Esophagus muscularis mucosa (tissue), 4 donors: ENCODE results near the gene TRIM2. TPM values are rescaled to one million over a fixed set of nuclear protein-coding genes. Genes with fewer than 3 reads are reported as not detected.
"Not testable (repeated sequence)": the region's sequence is repeated elsewhere in the genome, so short reads cannot be mapped to it uniquely, and the experiment has no call there.

Source experiments
- DNase-seq: peaks from one replicate; pipeline ENCODE4 v3.0.0-alpha.2; 2017; ENCODE audit errors: extremely low spot score
- H3K27ac ChIP-seq, 4 donors: fragments of 200-600 bp; sonication (generic); replicated peaks in 1 of 4; 1 replicate in 3 of 4; 2 replicates in 1 of 4; pipeline ENCODE4 v1.5.1; 2016 to 2019; ENCODE audit warnings: mild to moderate bottlenecking in 1 of 4
- H3K27me3 ChIP-seq, 4 donors: fragments of 200-600 bp; sonication (generic); one replicate each; pipeline versions ENCODE4 v1.5.1 to v1.6.0; 2016 to 2019
- H3K36me3 ChIP-seq, 4 donors: fragments of 200-600 bp; sonication (generic); one replicate each; pipeline ENCODE4 v1.5.1; 2016 to 2019
- H3K4me1 ChIP-seq, 4 donors: fragments of 200-600 bp; sonication (generic); one replicate each; pipeline ENCODE4 v1.5.1; 2016 to 2019
- H3K4me3 ChIP-seq, 4 donors: fragments of 200-600 bp; sonication (generic); 1 replicate in 2 of 4; 2 replicates in 2 of 4; pipeline ENCODE4 v1.5.1; 2016 to 2019; ENCODE audit warnings: mild to moderate bottlenecking in 4 of 4, moderate library complexity in 1 of 4
- H3K9me3 ChIP-seq, 4 donors: fragments of 200-600 bp; sonication (generic); 1 replicate in 3 of 4; 2 replicates in 1 of 4; pipeline ENCODE4 v1.5.1; 2016 to 2019
- CTCF ChIP-seq, 3 experiments: fragments of 200-600 bp in 2 of 3; fragments of 450-650 bp in 1 of 3; sonication (generic) in 2 of 3; IDR thresholded peaks; one replicate each; pipeline ENCODE4 v1.5.1; 2017 to 2019; ENCODE audit warnings: antibody characterized with exemption in 3 of 3, mild to moderate bottlenecking in 2 of 3, moderate library complexity in 1 of 3
- EP300 ChIP-seq: sonication (generic); formaldehyde crosslinking; IDR thresholded peaks from one replicate; pipeline ENCODE4 v1.6.1; 2017; ENCODE audit warnings: antibody characterized with exemption
- POLR2A ChIP-seq: fragments of 450-650 bp; IDR thresholded peaks from one replicate; pipeline ENCODE4 v1.6.1; 2017; ENCODE audit warnings: antibody characterized with exemption, moderate library complexity, mild to moderate bottlenecking, low read depth
- POLR2AphosphoS5 ChIP-seq, 2 donors: sonication (generic); formaldehyde crosslinking; IDR thresholded peaks; one replicate each; pipeline ENCODE4 v1.6.1; 2017; ENCODE audit warnings: antibody characterized with exemption in 2 of 2
- WGBS: methylation state at CpG from one replicate; pipeline ENCODE4 v1.1.5; 2018; 5-methylcytosine and 5-hydroxymethylcytosine counted together
- intact Hi-C: fragments of 100-400 bp; cut with DNase I; formaldehyde crosslinking; loops from one replicate; pipeline ENCODE4 v1.15.1; 2023
- total RNA-seq, 4 donors: library from RNA; depleted of rRNA; stranded (reverse); fragments of >200 nt; gene quantifications; one replicate each; pipeline versions ENCODE4 v1.1.0 to v1.2.1, GENCODE V29; 2016

Gene TRIM2
- total RNA-seq, 4 donors from 2014 or later, result 28.3 to 36.9 (median 30.4) TPM

GRCh38 chr4:153198719-153199118 lies 5.5 kb upstream of the TRIM2 start:
- DNase-seq, result no peak
- intact Hi-C loops, result no loop called here
- 87% methylated on average over 1 of the region's 1 CpG for WGBS

GRCh38 chr4:153203746-153204145 lies 497 bp upstream of the TRIM2 start:
- intact Hi-C loops, result loop anchor here (10.0 kb wide), 1 partner anchor 59 kb away; no protein-coding TSS in a partner anchor

More at GRCh38 chr4:153198719-153199118, 5.5 kb upstream of the TRIM2 start:
- no peaks in the 10 kb centered on the region for H3K9me3 ChIP-seq
- no peak overlapping the region for H3K27ac ChIP-seq
- no peak for TF ChIP-seq CTCF (IDR thresholded peaks at IDR 0.05)
- TF ChIP-seq POLR2AphosphoS5 (IDR thresholded peaks at IDR 0.05), result no peak
- TF ChIP-seq EP300, result no peak
- no peak for TF ChIP-seq POLR2A
- no peaks in the 10 kb centered on the region for H3K27me3 ChIP-seq
- no peaks in the 10 kb centered on the region for H3K36me3 ChIP-seq
- no peak overlapping the region for H3K4me3 ChIP-seq
- no peaks in the 10 kb centered on the region for H3K4me1 ChIP-seq

GRCh38 chr4:153204728-153205648 lies 745 bp downstream of the TRIM2 start:
- DNase-seq, result no peak
- Histone ChIP-seq H3K9me3 (no peaks in the 10 kb centered on the region), H3K4me3 (peak overlapping the region; percentile 10 to 42 (median 22)), H3K4me1 (peaks cover 0 to 18% (median 4%) of the 10 kb centered on the region in 4 donors), H3K27me3 (no peaks in the 10 kb centered on the region), H3K36me3 (no peaks in the 10 kb centered on the region), H3K27ac (peak overlapping the region in 2 of 4 donors; percentile 34 to 53)
- no peak for TF ChIP-seq EP300
- TF ChIP-seq POLR2AphosphoS5 (IDR thresholded peaks at IDR 0.05), result no peak
- TF ChIP-seq CTCF (IDR thresholded peaks at IDR 0.05), result no peak
- TF ChIP-seq POLR2A, result no peak
- intact Hi-C loops, result loop anchor here (10.0 kb wide), 1 partner anchor 60 kb away; no protein-coding TSS in a partner anchor
- 80% methylated on average over 22 of the region's 22 CpGs for WGBS

More at GRCh38 chr4:153203746-153204145, 497 bp upstream of the TRIM2 start:
- peak overlapping the region; percentile 10 to 42 (median 22) for H3K4me3 ChIP-seq
- not testable (repeated sequence) for H3K9me3 ChIP-seq, H3K27ac ChIP-seq, H3K36me3 ChIP-seq, H3K27me3 ChIP-seq, DNase-seq
- 84% methylated on average over 5 of the region's 5 CpGs for WGBS
- H3K4me1 ChIP-seq, result peaks cover 0 to 18% (median 4%) of the 10 kb centered on the region in 4 donors

GRCh38 chr4:153205757-153206156 lies 1.5 kb downstream of the TRIM2 start:
- Histone ChIP-seq H3K36me3 (no peaks in the 10 kb centered on the region), H3K4me1 (peaks cover 0 to 18% (median 7%) of the 10 kb centered on the region in 4 donors), H3K27ac (no peak overlapping the region), H3K27me3 (no peaks in the 10 kb centered on the region), H3K9me3 (no peaks in the 10 kb centered on the region), H3K4me3 (no peak overlapping the region)
- WGBS, result 83% methylated on average over 5 of the region's 5 CpGs
- intact Hi-C loops, result loop anchor here (10.0 kb wide), 1 partner anchor 61 kb away; no protein-coding TSS in a partner anchor
- DNase-seq, result no peak
- TF ChIP-seq EP300 (no peak), CTCF (IDR thresholded peaks at IDR 0.05) (no peak), POLR2AphosphoS5 (IDR thresholded peaks at IDR 0.05) (no peak)

GRCh38 chr4:153206534-153206933 lies 2.3 kb downstream of the TRIM2 start:
- no peaks in the 10 kb centered on the region for H3K9me3 ChIP-seq
- peaks cover 0 to 18% (median 8%) of the 10 kb centered on the region in 4 donors for H3K4me1 ChIP-seq
- no peak overlapping the region for H3K4me3 ChIP-seq
- no peaks in the 10 kb centered on the region for H3K36me3 ChIP-seq
- no peak overlapping the region for H3K27ac ChIP-seq
- no peak for DNase-seq
- no peak for TF ChIP-seq POLR2AphosphoS5 (IDR thresholded peaks at IDR 0.05)
- no peak for TF ChIP-seq POLR2A
- no peak for TF ChIP-seq CTCF (IDR thresholded peaks at IDR 0.05)
- 77% methylated on average over 5 of the region's 5 CpGs for WGBS
- no peaks in the 10 kb centered on the region for H3K27me3 ChIP-seq
- intact Hi-C loops, result loop anchor here (10.0 kb wide), 1 partner anchor 62 kb away; no protein-coding TSS in a partner anchor
